Activated CD8-positive, alpha-beta memory T cell treated with anti-CD3 and anti-CD28 coated beads for 24 hours (primary cell): Measurements from ENCODE around the gene COPZ2.
A peak's percentile ranks its signal among the peaks of the same experiment; 100 is the strongest.
"Not testable (repeated sequence)": the region's sequence is repeated elsewhere in the genome, so short reads cannot be mapped to it uniquely, and the experiment has no call there.

Source experiments
- DNase-seq: peaks from one replicate; pipeline ENCODE4 v3.0.0-alpha.2; 2020

The COPZ2 gene

GRCh38 chr17:48027322-48027981 is 10.1 kb downstream of the COPZ2 start:
- no peak for DNase-seq

DNA sequence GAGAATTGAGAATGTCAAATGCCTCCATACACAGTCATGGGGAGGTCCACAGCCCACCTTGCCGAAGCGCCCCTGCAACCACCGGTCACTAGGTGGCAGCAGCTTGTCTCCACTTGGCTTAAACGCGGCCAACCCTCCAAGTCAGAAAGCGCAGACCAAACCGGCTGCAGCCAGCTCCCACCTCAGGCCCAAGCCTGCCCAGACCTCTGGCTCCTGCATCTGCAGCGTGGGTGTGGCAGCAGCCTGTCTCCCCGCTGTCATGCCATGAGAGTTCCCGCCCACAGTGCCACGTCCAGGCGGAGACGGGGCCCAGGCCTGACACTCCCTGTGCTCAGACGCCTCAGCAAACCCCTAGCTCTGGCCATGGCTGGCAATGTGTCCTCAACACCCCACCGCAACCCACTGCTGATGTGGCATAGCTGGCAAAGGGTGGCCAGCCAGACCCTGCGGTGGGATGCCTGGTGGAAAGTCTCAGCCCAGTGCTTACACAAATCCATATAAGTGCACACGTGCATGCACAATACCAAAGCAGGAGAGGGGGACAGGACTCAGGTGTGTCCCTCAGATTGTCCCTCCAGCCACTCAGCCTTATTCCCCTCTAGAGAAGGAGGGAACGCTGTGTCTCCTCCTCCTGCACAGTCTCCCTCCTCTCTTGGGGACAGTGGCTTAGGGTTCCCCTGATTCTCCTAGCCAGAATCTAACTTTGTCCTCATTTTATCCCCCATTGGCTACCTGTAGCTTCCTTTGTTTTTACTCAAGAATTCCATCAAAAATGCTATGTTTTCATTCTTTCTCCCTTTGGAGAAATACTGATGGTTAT is 10.9 kb downstream of the COPZ2 start:
- DNase-seq: peak; percentile 87

DNA sequence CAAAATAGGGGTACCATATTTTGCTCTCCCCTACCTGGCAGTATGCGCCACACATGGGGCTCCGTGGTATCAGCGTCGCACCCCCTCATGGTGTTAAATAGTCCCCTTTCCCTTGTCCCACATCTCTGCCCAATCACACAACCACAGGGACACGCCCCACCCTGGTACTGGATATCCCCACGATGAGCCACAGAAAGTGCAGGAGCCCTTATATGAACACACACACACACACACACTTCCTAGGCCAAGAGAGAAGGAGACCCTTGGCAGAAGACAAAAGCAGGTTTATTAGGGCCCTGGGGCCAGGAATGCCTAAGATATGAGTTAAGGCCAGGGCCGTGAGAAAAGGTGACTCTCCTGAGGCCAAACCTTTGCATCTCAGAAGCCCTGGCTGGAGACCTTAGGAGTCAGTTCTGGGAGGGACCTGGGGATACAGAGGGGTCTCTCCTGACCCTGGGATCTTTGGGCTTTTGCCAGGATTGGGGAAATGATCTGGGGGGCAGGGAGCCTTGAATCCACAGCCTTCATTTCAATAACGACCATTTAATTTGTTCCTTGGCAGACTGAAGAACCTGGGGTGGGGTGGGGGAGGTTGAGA is 11.6 kb downstream of the COPZ2 start:
- DNase-seq: no peak

GRCh38 chr17:48025040-48025903 is 12.3 kb downstream of the COPZ2 start:
- peak; percentile 99 for DNase-seq

GRCh38 chr17:48024149-48025039 is 13.2 kb downstream of the COPZ2 start:
- DNase-seq: peak; percentile 69

GRCh38 chr17:48023400-48024148 is 14.0 kb downstream of the COPZ2 start:
- peak; percentile 74 for DNase-seq

DNA sequence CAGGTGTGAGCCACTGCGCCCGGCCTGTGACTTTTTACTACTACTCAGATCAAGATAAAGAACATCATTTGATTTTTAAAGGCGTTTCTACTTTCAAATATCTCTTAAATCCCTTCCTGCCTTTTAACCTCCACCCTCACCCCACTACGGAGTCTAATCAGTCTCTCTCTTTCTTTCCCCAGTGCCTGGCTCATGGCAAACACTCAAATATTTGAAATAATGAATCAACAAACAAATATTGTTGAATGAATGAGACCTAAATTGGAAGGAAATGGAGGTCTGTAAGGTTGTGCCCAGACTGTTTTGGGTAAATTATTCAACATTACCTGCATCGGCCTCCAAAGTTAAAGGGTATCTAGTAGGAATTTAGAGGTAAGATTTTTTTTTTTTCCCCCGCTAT is 14.7 kb downstream of the COPZ2 start:
- DNase-seq: no peak

GRCh38 chr17:48021934-48022333 is 15.7 kb downstream of the COPZ2 start:
- no peak for DNase-seq

DNA sequence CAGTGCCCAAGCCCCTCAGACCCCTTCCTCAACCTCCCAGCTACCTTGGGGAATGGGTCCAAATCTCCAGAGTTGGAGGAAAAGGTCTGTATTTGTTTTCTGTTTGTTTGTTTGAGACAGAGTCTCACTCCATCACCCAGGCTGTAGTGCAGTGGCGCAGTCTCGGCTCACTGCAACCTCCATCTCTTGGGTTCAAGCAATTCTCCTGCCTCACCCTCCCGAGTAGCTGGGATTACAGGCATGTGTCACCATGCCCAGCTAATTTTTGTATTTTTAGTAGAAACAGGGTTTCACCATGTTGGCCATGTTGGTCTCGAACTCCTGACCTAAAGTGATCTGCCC is 19.8 kb downstream of the COPZ2 start:
- not testable (repeated sequence) for DNase-seq

DNA sequence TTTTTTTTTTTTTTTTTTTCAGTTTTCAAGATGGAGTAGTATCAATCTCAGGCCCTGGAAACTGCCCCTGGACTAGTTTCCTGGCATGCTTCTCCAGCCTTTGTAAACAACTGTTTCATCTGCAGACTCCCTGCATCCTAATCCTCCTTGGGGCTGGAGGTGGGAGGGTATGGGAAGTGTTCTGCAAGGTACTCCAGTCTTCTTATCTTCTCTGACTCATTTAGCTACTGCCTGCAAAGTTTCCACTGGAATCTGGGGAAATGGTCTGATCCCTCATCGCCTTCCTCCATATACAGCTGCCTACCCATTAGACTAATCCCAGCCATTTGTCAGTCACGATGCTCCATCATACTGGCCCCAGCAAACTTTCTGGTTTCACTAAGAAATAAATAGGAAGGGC is 21.5 kb downstream of the COPZ2 start:
- no peak for DNase-seq

DNA sequence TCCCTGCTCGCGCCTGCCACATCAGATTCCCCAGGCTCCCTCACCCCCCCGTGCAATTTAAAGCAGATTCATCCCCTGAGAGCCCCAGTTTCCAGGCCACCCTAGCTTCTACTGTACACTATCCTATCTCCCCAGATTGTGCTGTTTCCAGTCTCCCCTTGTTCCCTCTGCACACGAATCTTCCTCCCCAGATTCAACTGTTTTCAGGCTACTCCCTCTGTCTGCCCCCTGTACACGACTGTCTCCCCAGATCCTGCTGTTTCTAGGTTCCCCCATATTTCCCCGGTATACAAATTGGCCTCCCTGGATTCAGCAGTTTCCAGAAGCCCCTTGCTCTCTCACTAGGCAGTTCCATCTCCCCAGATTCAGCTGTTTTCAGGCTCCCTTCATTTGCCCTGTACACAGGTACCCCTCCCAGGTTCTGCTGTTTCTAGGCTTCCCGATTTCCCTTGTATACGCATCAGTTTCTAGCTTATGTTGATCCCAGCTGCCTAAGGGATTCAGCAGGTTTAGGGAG is 22.9 kb downstream of the COPZ2 start:
- DNase-seq: no peak

DNA sequence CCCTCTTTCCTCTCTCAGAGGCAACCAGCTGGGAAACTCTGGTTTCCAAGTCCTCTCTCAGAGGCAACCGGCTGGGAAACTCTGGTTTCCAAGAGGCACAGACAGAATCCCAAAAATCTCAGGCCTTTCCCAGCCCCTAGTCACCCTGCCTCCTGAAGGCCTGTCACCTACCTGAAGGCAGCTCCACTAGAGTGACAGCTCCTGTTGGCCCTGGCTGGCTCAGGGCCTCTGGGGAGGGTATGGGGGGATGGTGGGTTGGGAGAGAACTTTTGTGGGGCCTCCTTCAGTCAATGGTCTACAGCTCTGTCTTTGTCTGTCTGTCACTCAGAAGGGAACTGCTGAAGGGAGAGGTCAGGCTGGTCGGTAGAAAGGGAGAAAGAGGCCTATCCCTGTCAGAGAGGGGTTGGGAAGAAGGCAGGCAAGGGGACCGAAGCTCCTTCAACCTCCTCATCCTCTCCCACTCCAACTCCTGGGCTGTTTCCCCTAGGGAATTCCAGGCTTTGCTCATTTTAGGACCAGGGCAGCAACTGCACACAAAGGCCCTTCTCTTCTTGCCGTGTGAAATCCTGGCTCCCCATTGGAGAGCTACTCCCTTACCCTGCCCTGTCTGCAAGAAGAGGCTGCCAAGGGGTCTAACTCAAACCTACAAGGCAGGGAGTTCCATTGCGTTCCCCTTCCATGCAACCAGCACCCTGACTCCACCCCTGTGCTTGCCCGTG is 23.6 kb downstream of the COPZ2 start:
- DNase-seq: no peak

- DNase-seq: no peak
Measured at GRCh38 chr17:48012654-48013053, 24.9 kb downstream of the COPZ2 start.

DNA sequence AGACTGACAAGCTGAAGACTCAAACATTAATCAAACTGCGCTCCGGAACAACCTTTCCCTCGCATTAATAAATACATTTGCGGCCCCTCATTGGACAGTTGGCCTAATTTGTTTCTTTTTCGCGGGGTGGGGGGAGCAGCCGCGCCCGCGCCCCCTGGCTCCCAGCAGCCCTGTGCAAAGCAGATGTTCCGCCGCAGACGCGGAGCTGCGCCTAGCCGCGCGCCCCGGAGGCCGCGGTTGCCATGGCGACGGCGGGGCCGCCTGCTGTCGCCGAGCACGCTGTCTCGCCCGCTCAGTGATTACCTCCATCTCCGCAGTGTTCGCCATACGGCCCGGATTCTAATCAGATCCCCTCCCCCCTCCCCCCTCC is 25.5 kb downstream of the COPZ2 start:
- DNase-seq: peak; percentile 82

GRCh38 chr17:48011405-48012150 is 26.0 kb downstream of the COPZ2 start:
- peak; percentile 64 for DNase-seq

GRCh38 chr17:48010193-48010592 is 27.4 kb downstream of the COPZ2 start:
- DNase-seq: no peak

- no peak for DNase-seq
Measured at GRCh38 chr17:48006936-48007709, 30.5 kb downstream of the COPZ2 start.

- no peak for DNase-seq
Measured at GRCh38 chr17:48004983-48005382, 32.6 kb downstream of the COPZ2 start.
